ENCODE measurements around the gene GDI1. TPM values are rescaled to one million over a fixed set of nuclear protein-coding genes. Genes with fewer than 3 reads are reported as not detected.

Gene GDI1
- total RNA-seq, 2 donors from 2014 or later = 68.5 to 83.4 TPM

DNA sequence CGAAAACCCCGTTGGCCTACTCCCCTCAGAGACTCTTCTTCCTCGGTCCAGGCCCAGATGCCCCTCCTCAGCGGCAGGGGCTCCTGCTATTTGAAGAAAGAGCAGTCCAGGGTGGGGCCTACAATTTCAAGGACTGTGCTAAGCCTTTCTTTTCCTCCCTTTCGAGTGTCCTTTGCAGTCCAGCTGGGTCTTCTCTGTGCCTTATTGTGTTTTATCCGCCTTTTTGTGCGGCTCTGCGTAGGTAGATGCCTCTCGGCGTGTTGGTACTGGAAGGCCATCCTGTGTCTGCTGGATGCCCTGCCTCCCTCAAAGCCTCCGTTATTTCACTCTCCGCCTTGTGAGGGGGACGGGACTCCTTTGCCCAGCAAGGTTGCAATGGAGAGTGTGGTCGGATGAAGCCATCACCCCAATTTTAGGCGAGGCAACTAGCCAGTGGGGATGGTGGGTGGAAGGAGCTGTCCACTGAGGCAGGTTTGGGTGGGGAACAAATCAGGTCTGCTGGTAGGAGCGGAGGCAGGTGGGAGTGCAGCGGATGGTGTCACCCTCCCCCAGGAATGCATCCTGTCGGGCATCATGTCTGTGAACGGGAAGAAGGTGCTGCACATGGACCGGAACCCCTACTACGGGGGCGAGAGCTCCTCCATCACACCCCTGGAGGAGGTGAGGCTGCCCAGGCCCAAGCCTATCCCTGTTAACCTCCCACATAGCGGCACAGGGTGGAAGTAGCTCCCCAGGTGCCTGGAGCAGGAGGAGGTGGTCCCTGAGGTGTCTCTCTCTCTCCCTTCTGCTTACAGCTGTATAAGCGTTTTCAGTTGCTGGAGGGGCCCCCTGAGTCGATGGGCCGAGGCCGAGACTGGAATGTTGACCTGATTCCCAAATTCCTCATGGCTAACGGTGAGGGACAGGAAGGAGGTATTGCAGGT lies 1.3 kb downstream of the GDI1 start:
- Histone ChIP-seq H3K27ac (no peak overlapping the region), H3K4me3 (no peak overlapping the region), H3K27me3 (no peaks in the 10 kb centered on the region), H3K36me3 (replicated peaks in 1 of 2; ENCODE audit: insufficient read depth in 1 of 2, low read depth in 2 of 2) (no peaks in the 10 kb centered on the region), H3K9me3 (no peaks in the 10 kb centered on the region), H3K4me1 (peaks cover 16% of the 10 kb centered on the region)
- ATAC-seq = no peak
- no peak for DNase-seq
- TF ChIP-seq POLR2A (IDR thresholded peaks at IDR 0.05) = no peak
- TF ChIP-seq, protein P1, sequence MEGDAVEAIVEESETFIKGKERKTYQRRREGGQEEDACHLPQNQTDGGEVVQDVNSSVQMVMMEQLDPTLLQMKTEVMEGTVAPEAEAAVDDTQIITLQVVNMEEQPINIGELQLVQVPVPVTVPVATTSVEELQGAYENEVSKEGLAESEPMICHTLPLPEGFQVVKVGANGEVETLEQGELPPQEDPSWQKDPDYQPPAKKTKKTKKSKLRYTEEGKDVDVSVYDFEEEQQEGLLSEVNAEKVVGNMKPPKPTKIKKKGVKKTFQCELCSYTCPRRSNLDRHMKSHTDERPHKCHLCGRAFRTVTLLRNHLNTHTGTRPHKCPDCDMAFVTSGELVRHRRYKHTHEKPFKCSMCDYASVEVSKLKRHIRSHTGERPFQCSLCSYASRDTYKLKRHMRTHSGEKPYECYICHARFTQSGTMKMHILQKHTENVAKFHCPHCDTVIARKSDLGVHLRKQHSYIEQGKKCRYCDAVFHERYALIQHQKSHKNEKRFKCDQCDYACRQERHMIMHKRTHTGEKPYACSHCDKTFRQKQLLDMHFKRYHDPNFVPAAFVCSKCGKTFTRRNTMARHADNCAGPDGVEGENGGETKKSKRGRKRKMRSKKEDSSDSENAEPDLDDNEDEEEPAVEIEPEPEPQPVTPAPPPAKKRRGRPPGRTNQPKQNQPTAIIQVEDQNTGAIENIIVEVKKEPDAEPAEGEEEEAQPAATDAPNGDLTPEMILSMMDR (IDR thresholded peaks at IDR 0.05) = no peak
- WGBS, 2 donors = 62 to 76% methylated on average over 15 to 26 of the region's 28 CpGs
- intact Hi-C loops (cut with DNase I) = no loop called here

DNA sequence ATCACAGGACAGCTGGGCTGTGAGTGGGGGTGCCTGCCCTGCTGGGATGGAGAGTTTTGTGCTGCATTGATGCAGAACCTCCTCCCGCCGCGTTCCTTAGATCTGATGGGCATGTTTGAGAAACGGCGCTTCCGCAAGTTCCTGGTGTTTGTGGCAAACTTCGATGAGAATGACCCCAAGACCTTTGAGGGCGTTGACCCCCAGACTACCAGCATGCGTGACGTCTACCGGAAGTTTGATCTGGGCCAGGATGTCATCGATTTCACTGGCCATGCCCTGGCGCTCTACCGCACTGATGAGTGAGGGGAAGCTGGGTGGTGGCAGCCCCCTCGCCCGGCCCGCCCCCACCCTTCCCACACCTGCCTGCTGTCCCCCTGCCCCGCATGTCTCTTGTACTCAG lies 2.9 kb downstream of the GDI1 start:
- no peak for ATAC-seq
- intact Hi-C loops (cut with DNase I) = no loop called here
- Histone ChIP-seq H3K9me3 (no peaks in the 10 kb centered on the region), H3K4me1 (peaks cover 25% of the 10 kb centered on the region), H3K27me3 (no peaks in the 10 kb centered on the region), H3K27ac (no peak overlapping the region), H3K4me3 (no peak overlapping the region), H3K36me3 (replicated peaks in 1 of 2; ENCODE audit: insufficient read depth in 1 of 2, low read depth in 2 of 2) (no peaks in the 10 kb centered on the region)
- no peak for DNase-seq
- WGBS, 2 donors = 92% methylated on average over 8 of the region's 18 CpGs; no CpG with 5 or more reads in 1 of the 2 donors
- TF ChIP-seq, protein P1 (IDR thresholded peaks at IDR 0.05) = no peak
- no peak for TF ChIP-seq POLR2A (IDR thresholded peaks at IDR 0.05)

DNA sequence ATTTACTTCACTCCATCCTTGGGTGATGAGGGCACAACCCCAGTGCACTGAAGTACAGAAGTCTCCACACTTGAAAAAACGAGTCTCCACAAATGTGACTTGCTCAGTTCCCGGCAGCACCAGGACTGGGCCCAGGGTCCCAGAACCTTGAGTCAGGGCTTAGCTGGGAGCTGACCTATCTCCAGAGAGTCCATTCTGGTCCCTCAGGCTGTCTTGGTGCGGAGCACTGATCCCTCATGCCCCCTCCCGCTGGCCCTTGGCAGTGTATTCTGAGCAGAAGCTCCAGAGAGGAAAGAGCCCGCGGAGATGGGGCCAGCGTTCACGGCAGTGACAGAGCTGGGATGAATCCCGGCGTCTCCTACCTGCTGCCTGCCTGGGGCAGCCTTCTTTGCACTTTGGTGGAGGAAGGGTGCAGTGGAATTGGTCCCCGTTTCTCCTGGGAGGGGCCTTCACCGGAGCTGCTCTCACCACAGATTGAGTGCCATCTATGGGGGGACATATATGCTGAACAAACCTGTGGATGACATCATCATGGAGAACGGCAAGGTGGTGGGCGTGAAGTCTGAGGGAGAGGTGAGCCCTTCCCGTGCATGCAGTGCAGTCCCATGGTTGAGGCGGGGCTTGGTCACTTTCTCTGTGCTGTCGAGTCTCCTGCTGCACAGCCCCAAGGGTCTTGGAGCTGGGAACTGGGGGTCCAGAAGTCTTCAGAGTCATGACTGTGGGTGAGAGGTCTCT lies 3.8 kb downstream of the GDI1 start:
- H3K27me3 ChIP-seq = no peaks in the 10 kb centered on the region
- no peak for DNase-seq
- no peak overlapping the region for H3K4me3 ChIP-seq
- 86 to 91% methylated on average over 9 to 13 of the region's 17 CpGs for WGBS, 2 donors
- TF ChIP-seq POLR2A (IDR thresholded peaks at IDR 0.05) = no peak
- TF ChIP-seq, protein P1 (IDR thresholded peaks at IDR 0.05) = no peak
- ATAC-seq = no peak
- H3K36me3 ChIP-seq (replicated peaks in 1 of 2; ENCODE audit: insufficient read depth in 1 of 2, low read depth in 2 of 2) = no peaks in the 10 kb centered on the region
- no peaks in the 10 kb centered on the region for H3K9me3 ChIP-seq
- no peak overlapping the region for H3K27ac ChIP-seq
- H3K4me1 ChIP-seq = peaks cover 34% of the 10 kb centered on the region
- intact Hi-C loops (cut with DNase I) = no loop called here

DNA sequence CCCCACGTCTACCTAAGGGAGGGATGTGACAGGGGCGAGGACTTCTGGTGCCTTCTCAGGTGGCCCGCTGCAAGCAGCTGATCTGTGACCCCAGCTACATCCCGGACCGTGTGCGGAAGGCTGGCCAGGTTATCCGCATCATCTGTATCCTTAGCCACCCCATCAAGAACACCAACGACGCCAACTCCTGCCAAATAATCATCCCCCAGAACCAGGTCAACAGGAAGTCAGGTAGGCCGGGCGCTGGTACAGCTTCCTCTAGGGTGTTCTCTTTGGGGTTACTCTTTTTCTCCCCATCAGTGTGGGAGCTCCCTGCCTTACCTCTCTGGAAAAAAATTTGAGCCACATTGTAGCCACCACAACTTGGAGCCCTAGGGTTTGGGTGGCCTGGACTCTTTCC lies 4.6 kb downstream of the GDI1 start:
- TF ChIP-seq, protein P1 (IDR thresholded peaks at IDR 0.05) = no peak
- TF ChIP-seq POLR2A (IDR thresholded peaks at IDR 0.05) = no peak
- H3K27ac ChIP-seq = no peak overlapping the region
- ATAC-seq (no peak), DNase-seq (no peak)
- intact Hi-C loops (cut with DNase I) = no loop called here
- WGBS, 2 donors = 92% methylated on average over 7 of the region's 11 CpGs; no CpG with 5 or more reads in 1 of the 2 donors
- no peaks in the 10 kb centered on the region for H3K9me3 ChIP-seq
- H3K36me3 ChIP-seq (replicated peaks in 1 of 2; ENCODE audit: insufficient read depth in 1 of 2, low read depth in 2 of 2) = no peaks in the 10 kb centered on the region
- peaks cover 33% of the 10 kb centered on the region for H3K4me1 ChIP-seq
- H3K27me3 ChIP-seq = no peaks in the 10 kb centered on the region
- H3K4me3 ChIP-seq = no peak overlapping the region

All from body of pancreas (tissue), 4 donors.